ENCODE data around the gene RSRC1. TPM values are rescaled to one million over a fixed set of nuclear protein-coding genes. Genes with fewer than 3 reads are reported as not detected.

Gene RSRC1
- total RNA-seq, 1 experiment from 2014 or later = 37.9 TPM

GRCh38 chr3:158134363-158134762 is 24.5 kb downstream of the RSRC1 start:
- Histone ChIP-seq H3K79me1 (ENCODE audit: insufficient read depth, low read depth, low read length, poor library complexity, severe bottlenecking) (peaks cover 2% of the 10 kb centered on the region), H3K18ac (ENCODE audit: insufficient read length, low read depth, low read length) (no peak overlapping the region), H2AFZ (ENCODE audit: low read length) (no peak overlapping the region), H4K20me1 (ENCODE audit: control insufficient read depth, insufficient read depth, insufficient read length) (no peaks in the 10 kb centered on the region), H4K8ac (replicated peaks; ENCODE audit: insufficient read length, low read depth, low read length) (no peak overlapping the region), H3K4me2 (ENCODE audit: insufficient read depth, insufficient read length, low read length) (no peak overlapping the region), H2BK20ac (ENCODE audit: low read depth, low read length, poor library complexity, severe bottlenecking) (no peak overlapping the region), H2BK15ac (ENCODE audit: low read depth, low read length) (no peak overlapping the region), H3K27me3 (ENCODE audit: insufficient read depth, low read length) (no peaks in the 10 kb centered on the region), H3K4ac (ENCODE audit: low read depth, low read length) (no peak overlapping the region), H2BK120ac (ENCODE audit: low read depth, low read length, poor library complexity, severe bottlenecking) (no peak overlapping the region), H3K56ac (ENCODE audit: insufficient read length, low read depth, low read length) (no peak overlapping the region), H2BK12ac (ENCODE audit: insufficient read length, low read depth, low read length) (no peak overlapping the region), H2AK5ac (ENCODE audit: insufficient read length, low read length) (no peak overlapping the region), H3K14ac (ENCODE audit: insufficient read depth, low read length) (no peak overlapping the region), H3K9me3 (ENCODE audit: control insufficient read depth, low read depth, low read length) (no peaks in the 10 kb centered on the region), H2BK5ac (ENCODE audit: insufficient read length, low read length) (no peak overlapping the region), H3K79me2 (ENCODE audit: insufficient read depth, low read length) (no peaks in the 10 kb centered on the region), H3K23me2 (ENCODE audit: insufficient read length, low read depth, low read length, poor library complexity, severe bottlenecking) (no peaks in the 10 kb centered on the region), H3K27ac (ENCODE audit: insufficient read length, low read depth, low read length) (no peak overlapping the region), H3K9ac (ENCODE audit: extremely low read depth, insufficient read length, low read length) (no peak overlapping the region), H3T11ph (ENCODE audit: low read length) (no peak overlapping the region), H3K4me1 (ENCODE audit: insufficient read depth, low read length) (no peaks in the 10 kb centered on the region), H3K23ac (ENCODE audit: insufficient read length, low read depth, low read length) (no peak overlapping the region), H4K5ac (ENCODE audit: insufficient read length, low read depth, low read length) (no peak overlapping the region), H4K91ac (ENCODE audit: insufficient read length, low read depth, low read length) (no peak overlapping the region)
- no peak for TF ChIP-seq CTCF (conservative IDR thresholded peaks at IDR 0.05)
- H3K27me3 Mint-ChIP-seq (ENCODE audit: low read depth) = no peaks in the 10 kb centered on the region
- H3K36me3 Mint-ChIP-seq (ENCODE audit: insufficient read depth in 1 of 3, low read depth in 3 of 3) = peaks cover 0 to 2% (median 0%) of the 10 kb centered on the region in 3 experiments; a peak in 1 of 7 replicates
- H3K27ac Mint-ChIP-seq = no peak overlapping the region
- no peak overlapping the region for H3K4me3 Mint-ChIP-seq
- DNase-seq = no peak
- no CpG with 5 or more reads among the region's 2 CpGs for WGBS (ENCODE audit: extremely low coverage, insufficient read length, low lambda C conversion rate)
- H3K4me1 Mint-ChIP-seq = no peaks in the 10 kb centered on the region
- no peaks in the 10 kb centered on the region for H3K9me3 Mint-ChIP-seq
